GM21786 (cell line): ENCODE data around the gene FAM174B.
"Not testable (repeated sequence)": the region's sequence is repeated elsewhere in the genome, so short reads cannot be mapped to it uniquely, and the experiment has no call there.

Experiments used
- ATAC-seq: cut with Tn5 transposase; IDR thresholded peaks from one replicate; pipeline ENCODE4 v1.9.1; 2021; ENCODE audit not compliant: unreplicated experiment

The FAM174B gene

DNA sequence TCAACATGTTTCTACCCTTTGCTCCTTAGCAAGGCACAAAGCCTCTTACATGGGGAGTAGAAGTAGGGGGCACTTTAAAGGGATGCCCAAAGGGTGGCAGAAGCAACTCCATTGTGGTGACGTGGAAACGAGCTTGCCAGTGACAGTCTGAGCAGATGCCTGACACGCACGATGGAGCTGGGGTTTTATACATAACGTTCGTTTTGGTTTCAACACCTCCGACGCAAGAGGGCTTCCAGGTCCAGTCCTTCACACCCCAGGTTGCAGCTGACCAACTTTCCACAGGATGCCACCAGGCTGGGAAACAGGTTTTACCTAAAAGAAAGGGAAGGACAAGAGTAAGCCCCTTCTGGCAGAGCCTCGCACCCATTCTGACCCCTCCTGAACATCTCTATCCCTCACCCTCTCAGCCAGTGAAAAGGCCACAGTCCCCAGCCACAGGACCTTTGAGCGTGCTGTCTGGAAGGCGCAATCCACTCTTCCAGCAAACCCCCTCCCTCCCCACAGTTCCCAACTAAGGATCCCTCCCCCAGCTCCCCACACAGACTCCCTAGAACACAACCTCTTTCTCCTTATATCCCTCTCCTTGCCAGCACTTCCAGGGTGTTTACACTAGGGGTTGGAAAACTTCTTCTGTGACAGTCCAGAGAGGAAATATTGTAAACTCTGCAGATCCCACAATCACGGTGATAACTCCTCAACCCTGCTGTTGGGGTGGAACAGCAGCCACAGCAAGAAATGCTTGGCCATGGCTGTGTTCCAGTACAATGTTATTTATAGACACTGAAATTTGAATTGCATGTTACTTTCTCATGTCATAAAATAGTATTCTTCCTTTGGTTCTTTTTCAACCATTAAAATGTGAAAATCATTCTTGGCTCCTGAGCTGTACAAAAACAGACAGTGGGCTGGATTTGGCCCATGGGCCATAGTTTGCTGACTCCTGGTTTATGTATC is 36.2 kb downstream of the FAM174B start:
- no peak for ATAC-seq

- no peak for ATAC-seq
Measured at GRCh38 chr15:92617549-92618520, 37.7 kb downstream of the FAM174B start.

DNA sequence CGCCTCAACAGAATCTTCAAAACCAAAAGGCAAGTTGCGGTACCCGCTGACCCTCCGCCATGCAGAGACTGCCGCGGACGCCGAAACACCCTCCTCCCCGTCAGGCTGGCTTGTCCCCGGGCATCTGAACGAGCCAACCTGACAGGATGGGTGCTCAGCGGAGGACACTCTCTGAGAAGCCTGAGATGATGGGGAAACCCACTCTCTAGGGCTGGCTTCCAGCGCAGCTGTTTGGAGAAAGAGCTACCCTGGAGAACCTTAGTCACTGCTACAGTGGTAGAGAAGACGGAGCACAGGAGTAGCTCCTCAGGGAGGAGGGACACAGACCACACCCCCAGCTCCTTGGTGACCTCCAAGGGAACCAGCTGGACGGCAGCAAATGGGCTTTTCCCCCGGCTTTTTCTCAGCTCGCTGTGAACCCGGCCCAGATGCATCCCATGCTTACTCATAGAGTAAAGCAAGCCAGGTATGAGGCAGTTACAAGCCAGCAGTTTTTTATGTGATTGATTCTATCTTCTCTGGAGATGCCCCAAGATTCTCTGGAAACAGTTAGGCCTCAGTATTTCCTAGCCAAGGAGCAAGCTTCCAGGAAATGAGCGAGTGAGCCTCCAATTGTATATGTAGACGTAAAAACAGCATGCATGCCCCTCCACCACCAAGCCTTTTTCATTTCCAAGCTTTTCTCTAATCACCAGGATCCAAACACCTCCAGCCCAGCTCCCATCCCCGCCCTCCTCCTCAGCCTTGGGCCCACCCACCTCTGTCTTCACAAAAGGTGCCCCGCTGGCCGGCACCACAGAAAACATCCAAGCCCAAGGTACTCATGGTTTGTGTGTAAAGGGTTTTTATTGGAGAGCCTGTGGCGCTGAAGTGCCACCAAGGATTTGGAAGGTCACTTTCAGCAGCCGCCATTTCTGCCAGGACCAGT is 38.7 kb downstream of the FAM174B start:
- no peak for ATAC-seq

- no peak for ATAC-seq
Measured at GRCh38 chr15:92614791-92615785, 40.5 kb downstream of the FAM174B start.

DNA sequence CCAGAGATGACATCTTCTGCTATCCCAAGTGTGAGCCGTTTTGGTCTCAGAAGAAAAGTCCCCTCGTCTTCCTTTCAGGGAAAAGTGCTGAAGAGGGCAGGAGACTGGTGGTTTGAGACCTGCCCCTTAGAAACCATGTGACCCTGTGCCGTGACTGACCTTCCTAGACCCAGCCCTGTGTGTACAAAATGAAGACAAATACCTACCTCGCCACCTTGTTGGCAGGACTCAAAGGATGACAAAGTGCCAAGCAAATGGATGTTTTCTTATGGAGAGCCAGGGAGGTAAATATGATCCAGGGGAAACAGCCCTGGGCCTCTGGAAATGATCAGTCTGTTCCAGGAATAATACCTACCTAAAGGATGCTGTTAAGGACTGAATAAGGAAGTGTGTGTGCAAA is 41.3 kb downstream of the FAM174B start:
- no peak for ATAC-seq

DNA sequence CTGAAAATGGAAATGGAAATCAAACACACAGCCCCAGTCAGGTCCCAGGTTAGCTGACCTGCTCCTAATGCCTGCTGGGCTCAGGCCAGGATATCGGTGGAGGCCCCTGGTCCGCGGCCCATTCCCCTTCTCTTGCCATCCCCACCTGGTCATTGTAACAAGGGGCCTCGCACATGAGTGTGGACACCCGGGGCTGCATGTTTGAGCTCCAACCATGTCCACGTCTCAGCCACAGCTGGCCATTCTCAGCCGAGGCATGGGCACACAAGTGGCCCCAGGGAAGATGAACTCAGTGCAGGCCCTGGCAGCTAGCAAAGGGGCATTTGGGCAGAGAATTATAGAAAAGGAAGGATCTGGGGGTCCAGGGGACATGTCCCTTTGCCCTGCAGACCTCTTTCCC is 41.7 kb downstream of the FAM174B start:
- no peak for ATAC-seq

- no peak for ATAC-seq
Measured at GRCh38 chr15:92612891-92613290, 42.7 kb downstream of the FAM174B start.

DNA sequence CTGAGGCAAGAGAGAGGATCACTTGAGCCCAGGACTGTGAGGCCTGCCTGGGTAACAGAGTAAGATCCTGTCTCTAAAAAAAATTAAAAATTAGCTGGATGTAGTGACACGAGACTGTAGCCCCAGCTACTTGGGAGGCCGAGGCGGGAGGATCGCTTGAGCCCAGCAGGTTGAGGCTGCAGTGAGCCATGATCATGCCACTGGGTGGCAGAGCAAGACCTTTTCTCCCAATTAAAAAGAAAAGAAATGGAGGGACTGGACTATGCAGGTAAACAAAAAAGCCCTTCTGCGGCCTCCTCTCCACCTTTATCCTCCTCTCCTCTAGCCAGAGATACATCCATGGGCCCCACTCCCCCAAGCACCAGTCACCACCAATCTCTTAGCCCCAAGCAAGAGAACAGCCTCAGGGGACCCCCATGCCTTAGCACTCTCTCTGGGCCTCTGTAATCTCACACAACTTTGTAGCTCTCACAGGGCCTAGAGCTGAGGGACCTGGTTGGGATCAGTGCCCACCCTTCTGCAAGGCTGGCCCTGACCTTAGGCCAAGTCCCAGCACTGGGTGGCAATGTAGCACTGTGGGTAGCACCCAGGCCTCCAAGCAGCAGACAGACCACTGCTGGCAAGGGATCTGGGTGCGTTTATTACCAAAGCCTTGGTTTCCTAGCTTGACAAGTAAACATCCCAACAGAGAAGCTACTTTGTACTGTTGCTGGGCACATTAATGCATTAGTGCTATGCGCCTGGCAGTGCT is 43.4 kb downstream of the FAM174B start:
- no peak for ATAC-seq

DNA sequence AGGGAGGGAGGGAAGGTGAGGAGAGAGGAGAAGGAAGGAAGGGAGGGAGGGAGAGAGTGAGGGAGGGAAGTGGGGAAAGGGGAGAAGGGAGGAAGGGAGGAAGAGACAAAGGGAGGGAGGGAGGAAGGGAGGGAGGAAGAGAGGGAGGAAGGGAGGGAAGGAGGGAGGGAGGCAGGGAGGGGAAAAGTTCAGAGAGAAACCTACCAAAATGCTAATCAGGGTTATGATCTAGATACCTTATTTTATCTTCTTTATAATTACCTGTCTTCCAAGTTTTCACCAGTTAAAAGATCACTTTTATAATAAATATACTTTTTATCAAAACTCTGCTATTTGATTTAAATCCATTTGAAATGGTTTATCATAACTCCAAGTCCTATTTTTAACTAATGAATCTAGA is 44.4 kb downstream of the FAM174B start:
- no peak for ATAC-seq

DNA sequence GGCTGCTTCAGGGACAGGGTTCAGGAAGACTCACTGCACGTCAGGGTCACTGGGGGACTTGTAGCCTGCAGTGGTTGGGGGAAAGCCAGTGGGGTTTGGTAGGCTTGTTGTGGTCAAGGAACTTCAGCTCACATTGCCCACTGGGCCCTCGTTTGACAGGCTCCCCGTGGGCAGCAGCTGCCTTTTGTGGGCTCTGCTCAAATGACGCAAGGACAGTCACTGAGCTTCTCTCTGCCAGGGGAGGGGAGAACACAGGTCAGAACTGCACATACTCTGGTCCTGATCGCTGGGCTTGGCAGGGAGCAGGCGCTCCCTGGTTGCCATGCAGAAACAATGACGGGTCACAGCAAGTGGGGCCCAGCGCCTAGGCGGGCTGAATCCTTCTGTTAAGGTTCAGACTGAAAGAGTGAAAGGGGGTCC is 45.5 kb downstream of the FAM174B start:
- no peak for ATAC-seq

GRCh38 chr15:92608866-92609700 is 46.5 kb downstream of the FAM174B start:
- ATAC-seq = no peak

- ATAC-seq = not testable (repeated sequence)
Measured at GRCh38 chr15:92606836-92607150, 48.8 kb downstream of the FAM174B start.

- ATAC-seq = no peak
Measured at GRCh38 chr15:92606126-92606835, 49.3 kb downstream of the FAM174B start.

GRCh38 chr15:92605225-92605944 is 50.2 kb downstream of the FAM174B start:
- no peak for ATAC-seq

GRCh38 chr15:92603743-92604470 is 51.7 kb downstream of the FAM174B start:
- ATAC-seq = no peak

- ATAC-seq = no peak
Measured at GRCh38 chr15:92603278-92603677, 52.3 kb downstream of the FAM174B start.
